GM12892 (cell line): Measurements from ENCODE around the gene FAM110D.

Source experiments
- POLR2AphosphoS5 ChIP-seq: IDR thresholded peaks from 2 replicates; pipeline ENCODE4 v1.6.1; 2011; ENCODE audit warnings: low read depth, low read length, control low read depth
- TAF1 ChIP-seq: IDR thresholded peaks from 2 replicates; pipeline ENCODE4 v1.6.1; 2011; ENCODE audit warnings: low read depth, mild to moderate bottlenecking, control low read depth, low read length, borderline replicate concordance

GRCh38 chr1:26129778-26130177 is 29.1 kb upstream of the FAM110D start:
- TF ChIP-seq POLR2AphosphoS5 (no peak), TAF1 (no peak)
